Naive B cell (primary cell): ENCODE results near the gene LRRTM4. TPM values are rescaled to one million over a fixed set of nuclear protein-coding genes. Genes with fewer than 3 reads are reported as not detected.
A peak's percentile ranks its signal among the peaks of the same experiment; 100 is the strongest.
"Not testable (repeated sequence)": the region's sequence is repeated elsewhere in the genome, so short reads cannot be mapped to it uniquely, and the experiment has no call there.

ENCODE experiments used
- ATAC-seq, 2 donors: fragments of 150-1000 bp; cut with Tn5 transposase; 2 replicates each; pipeline ENCODE4 v1.10.0; 2021; ENCODE audit warnings: low read depth in 2 of 2, mild to moderate bottlenecking in 2 of 2, moderate library complexity in 2 of 2
- DNase-seq: peaks from one replicate; pipeline ENCODE4 v3.0.0; 2022
- H3K27ac Mint-ChIP-seq, 6 donors: one replicate each; pipeline ENCODE4 v1.8.0; 2020 to 2022; ENCODE audit warnings: mild to moderate bottlenecking in 6 of 6, mixed read lengths in 6 of 6, moderate library complexity in 5 of 6, inconsistent platforms in 2 of 6
- H3K27me3 Mint-ChIP-seq, 3 donors: one replicate each; pipeline ENCODE4 v1.8.0; 2021 to 2022; ENCODE audit warnings: mixed read lengths in 3 of 3, mild to moderate bottlenecking in 1 of 3
- H3K36me3 Mint-ChIP-seq, 2 donors: one replicate each; pipeline ENCODE4 v1.8.0; 2020 to 2022; ENCODE audit warnings: mixed read lengths in 2 of 2, inconsistent platforms in 1 of 2, mild to moderate bottlenecking in 1 of 2
- H3K4me1 Mint-ChIP-seq, 3 donors: one replicate each; pipeline ENCODE4 v1.8.0; 2020 to 2022; ENCODE audit warnings: mixed read lengths in 3 of 3, inconsistent platforms in 1 of 3, mild to moderate bottlenecking in 1 of 3, moderate library complexity in 1 of 3
- H3K4me3 Mint-ChIP-seq, 8 donors: one replicate each; pipeline ENCODE4 v1.8.0; 2020 to 2022; ENCODE audit warnings: mild to moderate bottlenecking in 8 of 8, mixed read lengths in 8 of 8, moderate library complexity in 8 of 8, inconsistent platforms in 2 of 8
- H3K9me3 Mint-ChIP-seq, 7 donors: one replicate each; pipeline ENCODE4 v1.8.0; 2020 to 2022; ENCODE audit warnings: mixed read lengths in 7 of 7, mild to moderate bottlenecking in 5 of 7, inconsistent platforms in 2 of 7, moderate library complexity in 1 of 7
- polyA plus RNA-seq, 6 donors: library from polyadenylated mRNA; unstranded; fragments of 300-500 nt; fragmentation: Illumina TruSeq; gene quantifications; one replicate each; pipeline ENCODE4 v1.2.3, GENCODE V29; 2021; ENCODE audit warnings: low read depth in 6 of 6

Gene LRRTM4
- polyA plus RNA-seq, 6 donors from 2014 or later: not detected

DNA sequence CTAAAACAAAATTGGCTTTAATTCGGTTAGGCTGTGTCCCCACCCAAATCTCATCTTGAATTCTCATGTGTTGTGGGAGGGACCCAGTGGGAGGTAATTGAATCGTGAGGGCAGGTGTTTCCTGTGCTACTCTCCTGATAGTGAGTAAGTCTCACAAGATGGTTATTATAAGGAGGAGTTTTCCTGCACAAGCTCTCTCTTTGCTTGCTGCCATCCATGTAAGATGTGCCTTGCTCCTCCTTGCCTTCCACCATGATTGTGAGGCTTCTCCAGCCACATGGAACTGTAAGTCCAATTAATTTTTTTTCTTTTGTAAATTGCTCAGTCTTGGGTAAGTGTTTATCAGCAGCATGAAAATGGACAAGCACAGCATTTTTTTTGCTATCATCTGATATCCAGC is 476.7 kb downstream of the LRRTM4 start:
- not testable (repeated sequence) for H3K27me3 Mint-ChIP-seq, H3K4me1 Mint-ChIP-seq, H3K9me3 Mint-ChIP-seq, DNase-seq, H3K27ac Mint-ChIP-seq, H3K36me3 Mint-ChIP-seq, H3K4me3 Mint-ChIP-seq, ATAC-seq

DNA sequence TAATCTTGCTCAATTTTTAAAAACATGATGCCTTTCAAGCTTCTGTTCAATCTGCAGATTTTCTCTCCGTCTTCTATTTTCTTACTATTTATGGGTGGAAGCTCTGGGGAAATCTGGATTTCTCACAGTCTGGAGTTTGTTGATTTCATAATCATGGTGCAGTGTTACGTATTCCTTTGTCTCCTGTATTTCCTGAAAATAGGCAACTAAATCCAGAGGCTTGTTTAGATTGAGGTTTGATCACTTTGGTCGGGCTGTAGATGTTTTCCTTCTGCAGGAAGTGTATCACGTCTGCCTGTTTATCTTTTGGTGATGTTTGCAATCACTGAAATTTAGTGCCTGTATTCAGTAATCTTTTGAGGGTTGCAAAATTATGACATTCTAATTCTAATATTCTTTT is 487.7 kb downstream of the LRRTM4 start:
- Mint-ChIP-seq H3K36me3 (no peaks in the 10 kb centered on the region), H3K4me1 (no peaks in the 10 kb centered on the region), H3K9me3 (peaks cover 0 to 3% (median 0%) of the 10 kb centered on the region in 7 donors), H3K4me3 (no peak overlapping the region), H3K27me3 (no peaks in the 10 kb centered on the region), H3K27ac (no peak overlapping the region)
- ATAC-seq (no peak), DNase-seq (no peak)

DNA sequence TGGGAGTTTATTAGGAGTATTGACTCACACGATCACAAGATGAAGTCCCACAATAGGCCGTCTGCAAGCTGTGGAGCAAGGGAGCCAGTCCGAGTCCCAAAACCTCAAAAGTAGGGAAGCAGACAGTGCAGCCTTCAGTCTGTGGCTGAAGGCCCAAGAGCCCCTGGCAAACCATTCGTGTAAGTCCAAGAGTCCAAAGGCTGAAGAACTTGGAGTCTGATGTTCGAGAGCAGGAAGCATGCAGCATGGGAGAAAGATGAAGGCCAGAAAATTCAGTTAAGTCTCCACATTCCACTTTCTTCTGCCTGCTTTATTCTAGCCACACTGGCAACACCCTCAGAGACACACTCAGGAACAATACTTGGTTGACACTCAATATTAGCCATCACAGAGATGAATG is 492.9 kb downstream of the LRRTM4 start:
- H3K9me3 Mint-ChIP-seq: peaks cover 0 to 11% (median 0%) of the 10 kb centered on the region in 7 donors
- not testable (repeated sequence) for H3K4me1 Mint-ChIP-seq, H3K4me3 Mint-ChIP-seq, H3K27me3 Mint-ChIP-seq, H3K36me3 Mint-ChIP-seq, DNase-seq, H3K27ac Mint-ChIP-seq, ATAC-seq

DNA sequence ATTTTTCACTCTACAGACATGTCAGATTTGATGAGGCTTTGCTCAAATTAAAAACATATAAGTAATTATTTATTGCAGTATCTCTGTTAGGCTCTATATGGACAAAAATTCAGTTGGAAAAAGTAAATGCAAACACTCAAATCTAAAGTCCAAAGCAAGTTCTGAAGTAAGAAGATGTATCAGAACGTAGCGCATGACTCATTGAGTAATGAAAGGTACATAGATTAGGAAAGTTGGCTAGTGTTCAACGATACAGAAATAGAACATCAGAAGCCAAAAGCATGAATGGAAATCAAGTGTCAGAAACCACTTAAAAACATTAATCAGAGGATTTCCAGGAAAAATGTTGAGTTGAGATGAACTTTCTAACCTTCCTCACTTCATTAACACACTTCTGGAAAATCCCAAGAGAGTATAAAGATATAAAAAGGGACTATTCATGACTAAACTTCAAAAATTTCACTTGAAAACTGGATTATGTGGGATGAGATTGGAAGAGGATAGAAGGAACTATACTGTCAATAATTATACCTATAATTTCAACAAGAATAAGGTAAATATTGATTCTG is 494.1 kb downstream of the LRRTM4 start:
- no peaks in the 10 kb centered on the region for H3K27me3 Mint-ChIP-seq
- H3K27ac Mint-ChIP-seq: no peak overlapping the region
- H3K9me3 Mint-ChIP-seq: peaks cover 0 to 16% (median 2%) of the 10 kb centered on the region in 7 donors
- no peak overlapping the region for H3K4me3 Mint-ChIP-seq
- no peaks in the 10 kb centered on the region for H3K4me1 Mint-ChIP-seq
- H3K36me3 Mint-ChIP-seq: no peaks in the 10 kb centered on the region
- ATAC-seq (no peak), DNase-seq (no peak)

DNA sequence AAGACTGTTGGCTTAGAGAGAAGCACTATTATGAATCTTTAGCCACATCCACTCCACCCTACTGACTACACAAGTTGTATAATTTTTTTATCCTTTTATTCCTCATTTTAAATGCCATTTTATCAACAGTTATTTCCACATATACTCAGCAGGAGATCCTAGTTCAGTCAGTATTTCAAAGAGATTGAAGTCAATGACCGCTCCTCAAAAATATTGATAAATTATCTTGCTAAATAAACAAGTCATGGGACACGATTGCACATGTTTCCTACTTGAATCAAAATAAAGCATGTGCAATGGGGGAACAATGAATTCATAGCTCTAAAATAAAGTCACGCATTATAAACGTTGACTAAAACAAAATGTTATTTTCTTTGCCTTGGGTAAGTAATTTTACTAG is 496.5 kb downstream of the LRRTM4 start:
- DNase-seq: no peak
- Mint-ChIP-seq H3K9me3 (peaks cover 0 to 27% (median 2%) of the 10 kb centered on the region in 7 donors), H3K27ac (no peak overlapping the region), H3K36me3 (no peaks in the 10 kb centered on the region), H3K27me3 (no peaks in the 10 kb centered on the region), H3K4me3 (no peak overlapping the region), H3K4me1 (no peaks in the 10 kb centered on the region)
- no peak for ATAC-seq

DNA sequence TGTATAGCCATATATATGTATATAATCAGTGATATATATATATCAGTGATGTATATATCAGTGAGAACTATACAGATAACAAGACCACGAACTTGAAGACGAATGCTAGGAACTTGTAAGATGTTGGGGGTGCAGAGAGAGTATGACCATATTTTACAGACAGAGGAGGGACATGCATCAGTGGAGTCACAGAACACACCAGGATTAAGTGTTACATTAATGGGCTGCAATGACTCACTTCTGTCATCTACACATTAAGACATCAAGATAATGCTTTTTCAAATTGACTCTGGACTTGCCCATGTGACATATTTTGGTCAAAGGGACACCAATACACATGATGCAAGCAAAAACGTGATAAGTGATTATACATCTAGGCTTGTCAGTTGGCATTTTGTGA is 501.0 kb downstream of the LRRTM4 start:
- no peaks in the 10 kb centered on the region for H3K27me3 Mint-ChIP-seq
- no peak overlapping the region for H3K4me3 Mint-ChIP-seq
- ATAC-seq: no peak
- H3K9me3 Mint-ChIP-seq: peaks cover 0 to 22% (median 2%) of the 10 kb centered on the region in 7 donors
- no peaks in the 10 kb centered on the region for H3K4me1 Mint-ChIP-seq
- DNase-seq: no peak
- H3K36me3 Mint-ChIP-seq: no peaks in the 10 kb centered on the region
- no peak overlapping the region for H3K27ac Mint-ChIP-seq

DNA sequence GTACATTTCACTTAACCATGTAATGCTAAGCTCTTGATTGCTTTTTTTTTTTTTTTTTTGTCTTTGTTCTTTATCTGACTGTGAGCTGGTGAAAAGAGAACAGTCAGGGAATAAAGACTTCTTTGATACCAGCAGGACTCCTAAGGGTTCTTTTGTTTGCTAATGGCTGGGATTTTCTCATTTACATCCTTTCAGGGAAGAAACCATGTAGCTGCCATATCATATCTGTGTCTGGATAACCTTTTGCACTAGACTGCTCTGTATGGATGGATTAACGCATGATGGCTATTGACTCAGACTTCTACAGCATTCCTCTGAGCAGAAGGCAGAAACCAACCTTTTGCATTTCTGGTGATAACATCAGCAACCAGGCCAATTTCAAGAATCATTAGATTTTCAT is 504.0 kb downstream of the LRRTM4 start:
- no peaks in the 10 kb centered on the region for H3K27me3 Mint-ChIP-seq
- H3K4me3 Mint-ChIP-seq: no peak overlapping the region
- DNase-seq (no peak), ATAC-seq (no peak)
- no peaks in the 10 kb centered on the region for H3K36me3 Mint-ChIP-seq
- no peak overlapping the region for H3K27ac Mint-ChIP-seq
- no peaks in the 10 kb centered on the region for H3K4me1 Mint-ChIP-seq
- peaks cover 0 to 12% (median 0%) of the 10 kb centered on the region in 7 donors for H3K9me3 Mint-ChIP-seq

DNA sequence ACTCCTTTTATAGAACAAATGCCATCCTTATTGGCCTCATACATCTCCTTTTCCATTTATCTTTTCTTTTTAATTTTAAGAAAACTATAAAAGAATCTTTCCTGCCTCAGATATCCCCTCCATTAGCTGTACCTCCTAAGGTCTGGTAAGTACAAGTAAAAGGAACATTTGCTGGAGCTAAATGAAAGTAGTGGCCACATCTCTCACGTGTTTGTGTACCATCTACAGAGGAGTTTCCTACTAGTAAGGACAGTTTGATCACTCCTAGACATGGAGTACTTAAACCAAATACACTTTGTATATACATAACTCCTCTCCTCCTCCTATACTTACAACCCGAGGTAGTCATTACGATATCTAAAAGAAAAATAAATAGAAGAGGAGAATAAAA is 504.8 kb downstream of the LRRTM4 start:
- Mint-ChIP-seq H3K9me3 (peaks cover 0 to 3% (median 0%) of the 10 kb centered on the region in 7 donors), H3K27me3 (no peaks in the 10 kb centered on the region), H3K36me3 (no peaks in the 10 kb centered on the region), H3K27ac (no peak overlapping the region), H3K4me1 (no peaks in the 10 kb centered on the region), H3K4me3 (no peak overlapping the region)
- DNase-seq (no peak), ATAC-seq (no peak)

DNA sequence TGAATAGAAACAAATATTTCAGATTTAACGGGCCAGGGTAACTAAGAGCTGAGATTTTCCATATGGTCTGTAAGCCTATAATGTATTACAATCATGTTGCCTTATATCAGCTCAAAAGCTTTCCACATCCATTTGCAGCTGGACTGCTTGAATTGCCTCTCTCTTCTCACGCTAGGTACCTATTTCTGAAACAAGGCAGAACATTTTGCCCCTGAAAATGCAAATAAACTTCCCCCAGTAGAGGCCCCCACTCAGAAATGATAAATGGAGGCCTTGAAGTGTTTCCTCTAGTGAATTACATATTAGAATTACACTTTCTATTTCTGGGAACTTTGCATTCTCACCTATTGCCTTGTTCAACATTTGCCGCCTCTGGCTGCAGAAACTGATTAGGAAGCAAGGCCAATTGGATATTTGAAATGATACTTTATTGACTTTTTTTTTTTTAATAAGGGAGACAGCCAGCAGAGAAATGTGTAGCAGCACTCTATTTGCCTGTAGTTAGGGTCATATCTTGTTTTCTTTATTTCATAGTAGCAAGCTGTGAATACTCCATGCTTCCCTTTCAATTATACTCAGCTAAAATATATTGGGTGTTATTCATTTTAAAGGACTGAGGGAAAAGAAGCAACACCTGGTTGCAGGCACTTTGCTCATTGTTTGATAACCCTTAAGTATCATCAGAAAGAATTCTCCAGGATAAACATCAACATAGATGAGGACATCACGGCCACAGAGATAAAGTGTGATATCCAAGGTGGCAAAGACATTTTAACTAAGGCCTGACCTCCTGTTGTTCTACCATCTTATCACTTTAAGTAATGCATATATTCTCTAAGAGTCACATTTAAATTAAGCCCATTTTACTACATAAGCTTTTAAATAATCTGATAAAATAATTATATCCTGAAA is 505.5 kb downstream of the LRRTM4 start:
- no peak overlapping the region for H3K27ac Mint-ChIP-seq
- no peaks in the 10 kb centered on the region for H3K27me3 Mint-ChIP-seq
- H3K4me1 Mint-ChIP-seq: no peaks in the 10 kb centered on the region
- peaks cover 0 to 2% (median 0%) of the 10 kb centered on the region in 7 donors for H3K9me3 Mint-ChIP-seq
- H3K36me3 Mint-ChIP-seq: no peaks in the 10 kb centered on the region
- DNase-seq (no peak), ATAC-seq (no peak)
- no peak overlapping the region for H3K4me3 Mint-ChIP-seq

DNA sequence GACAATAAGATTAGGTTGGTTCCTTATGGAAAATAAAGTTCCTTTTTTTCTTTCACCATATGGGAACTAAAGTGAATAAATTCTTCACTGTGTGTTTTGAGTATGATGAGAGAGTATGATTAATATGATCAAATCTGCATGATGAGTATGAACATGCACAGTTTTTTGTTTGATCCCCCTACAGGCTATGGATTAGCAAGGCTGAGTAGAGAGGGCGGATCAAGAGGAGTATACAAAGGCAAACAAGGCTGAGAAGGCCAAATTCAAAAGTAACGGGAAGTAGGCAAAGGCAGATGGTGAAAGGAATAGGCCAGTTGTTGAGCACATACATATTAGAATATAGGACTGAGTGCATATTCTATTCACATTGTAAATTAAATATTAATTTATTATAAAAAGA is 508.2 kb downstream of the LRRTM4 start:
- Mint-ChIP-seq H3K27me3 (no peaks in the 10 kb centered on the region), H3K27ac (peak overlapping the region in 1 of 6 donors; percentile 27), H3K9me3 (peaks cover 0 to 2% (median 0%) of the 10 kb centered on the region in 7 donors), H3K36me3 (no peaks in the 10 kb centered on the region), H3K4me3 (no peak overlapping the region), H3K4me1 (no peaks in the 10 kb centered on the region)
- ATAC-seq (no peak), DNase-seq (no peak)

DNA sequence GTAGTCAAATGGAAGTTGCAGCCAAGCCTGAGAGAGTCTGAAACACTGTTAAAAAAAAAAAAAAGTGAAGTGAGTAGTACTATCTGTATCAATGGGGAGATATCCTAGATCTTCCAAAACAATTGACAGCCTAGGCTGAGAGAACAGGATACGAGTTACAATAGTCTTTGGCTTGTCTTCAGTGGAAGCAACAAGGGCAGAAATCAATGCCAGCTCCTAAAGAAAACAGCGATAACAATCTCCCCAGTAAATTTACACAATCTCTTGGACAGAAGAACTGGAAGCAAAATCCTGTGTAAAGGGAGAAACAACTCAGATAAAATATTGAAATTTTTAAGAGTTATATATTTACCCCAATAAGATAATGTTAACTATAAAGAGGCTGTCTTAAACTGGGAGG is 508.7 kb downstream of the LRRTM4 start:
- no peaks in the 10 kb centered on the region for H3K4me1 Mint-ChIP-seq
- peaks cover 0 to 2% (median 0%) of the 10 kb centered on the region in 7 donors for H3K9me3 Mint-ChIP-seq
- H3K36me3 Mint-ChIP-seq: no peaks in the 10 kb centered on the region
- ATAC-seq: no peak
- no peak for DNase-seq
- no peaks in the 10 kb centered on the region for H3K27me3 Mint-ChIP-seq
- no peak overlapping the region for H3K27ac Mint-ChIP-seq
- H3K4me3 Mint-ChIP-seq: no peak overlapping the region

DNA sequence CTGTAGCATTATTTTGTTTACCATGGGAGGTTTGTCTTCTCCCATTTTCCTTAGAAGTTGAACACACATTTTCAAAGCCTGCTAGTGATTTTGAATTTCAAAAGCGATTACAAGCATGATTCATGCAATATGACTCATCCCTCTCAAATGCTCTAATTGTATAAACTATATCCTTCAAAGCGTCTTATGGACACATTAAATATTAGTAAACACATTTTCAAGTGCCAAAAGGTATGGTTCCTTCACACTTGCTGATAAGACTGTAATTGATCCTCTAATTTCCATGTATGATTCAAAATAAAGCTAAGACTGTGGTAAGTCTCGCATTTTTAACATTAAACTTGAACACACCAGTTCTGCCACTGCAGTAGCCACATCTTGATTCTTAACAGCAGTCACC is 512.9 kb downstream of the LRRTM4 start:
- Mint-ChIP-seq H3K9me3 (peaks cover 0 to 6% (median 2%) of the 10 kb centered on the region in 7 donors), H3K36me3 (no peaks in the 10 kb centered on the region), H3K27me3 (no peaks in the 10 kb centered on the region), H3K27ac (no peak overlapping the region), H3K4me3 (no peak overlapping the region), H3K4me1 (no peaks in the 10 kb centered on the region)
- no peak for ATAC-seq
- DNase-seq: no peak

DNA sequence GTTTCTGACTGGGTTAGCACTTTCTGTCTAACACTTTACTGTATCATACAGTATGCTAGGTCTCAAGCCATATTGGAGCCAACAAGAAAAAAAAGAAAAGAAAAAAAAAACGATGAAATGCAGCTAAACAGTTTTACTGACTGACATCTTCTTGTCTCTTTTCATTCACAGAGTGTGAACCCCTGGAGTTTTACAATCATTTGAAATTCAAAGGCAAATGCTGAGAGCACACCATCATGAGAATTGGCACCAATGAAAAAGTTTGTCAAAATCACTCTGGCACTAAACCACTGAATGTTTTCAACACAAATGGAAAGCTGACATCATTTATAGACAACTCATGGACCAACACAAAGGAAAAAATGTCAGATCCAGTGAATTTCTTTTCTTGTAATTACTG is 513.3 kb downstream of the LRRTM4 start:
- Mint-ChIP-seq H3K9me3 (peaks cover 0 to 6% (median 2%) of the 10 kb centered on the region in 7 donors), H3K4me1 (no peaks in the 10 kb centered on the region), H3K27me3 (no peaks in the 10 kb centered on the region), H3K27ac (no peak overlapping the region), H3K36me3 (no peaks in the 10 kb centered on the region), H3K4me3 (no peak overlapping the region)
- DNase-seq (no peak), ATAC-seq (no peak)

DNA sequence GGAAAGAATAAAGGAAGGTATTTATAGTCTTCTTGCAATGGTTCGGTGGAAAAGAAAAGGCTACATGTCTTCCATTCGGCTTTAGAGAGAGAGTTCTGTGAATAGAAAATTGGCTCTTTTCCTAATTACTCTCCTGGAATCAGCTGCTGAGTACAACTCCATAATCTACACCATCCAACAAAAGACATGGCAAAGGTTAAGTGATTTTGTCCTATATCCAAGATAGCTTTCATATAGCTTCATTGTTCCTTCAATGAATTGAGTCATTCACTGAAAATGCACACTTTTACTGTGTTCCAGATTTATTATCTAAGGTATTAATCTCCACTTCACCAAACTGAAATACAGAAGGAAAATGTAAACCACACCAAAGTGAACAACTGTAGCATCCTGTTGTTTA is 514.5 kb downstream of the LRRTM4 start:
- ATAC-seq: no peak
- Mint-ChIP-seq H3K36me3 (no peaks in the 10 kb centered on the region), H3K4me3 (no peak overlapping the region)

More for the DNA sequence above, 514.5 kb downstream of the LRRTM4 start:
- DNase-seq: no peak
- no peak overlapping the region for H3K27ac Mint-ChIP-seq
- no peaks in the 10 kb centered on the region for H3K27me3 Mint-ChIP-seq
- H3K4me1 Mint-ChIP-seq: no peaks in the 10 kb centered on the region
- H3K9me3 Mint-ChIP-seq: peaks cover 0 to 10% (median 2%) of the 10 kb centered on the region in 7 donors
